HG03571 (cell line): ENCODE results near the gene SHROOM4.

ENCODE experiments used
- ATAC-seq: cut with Tn5 transposase; IDR thresholded peaks from one replicate; pipeline ENCODE4 v1.9.1; 2021; ENCODE audit not compliant: unreplicated experiment

Gene SHROOM4

DNA sequence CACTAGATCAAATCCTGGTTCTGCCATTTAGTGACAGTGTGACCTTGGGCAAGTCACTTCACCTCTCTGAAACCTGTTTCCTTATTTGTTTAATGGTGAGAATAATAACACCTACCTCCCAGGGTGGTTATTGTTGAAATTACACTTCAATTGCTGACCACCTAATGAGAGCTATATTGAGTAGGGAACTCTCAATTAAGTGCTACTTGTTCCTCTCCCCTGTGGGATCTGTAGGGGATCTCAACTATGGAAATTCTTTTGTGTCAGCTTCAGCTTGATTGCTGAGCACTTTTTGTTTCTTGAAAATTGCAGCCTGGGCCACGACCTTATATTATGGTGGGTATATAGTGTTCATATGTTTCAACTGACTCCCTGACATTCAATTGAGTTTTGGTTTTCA is 102.1 kb downstream of the SHROOM4 start:
- no peak for ATAC-seq

DNA sequence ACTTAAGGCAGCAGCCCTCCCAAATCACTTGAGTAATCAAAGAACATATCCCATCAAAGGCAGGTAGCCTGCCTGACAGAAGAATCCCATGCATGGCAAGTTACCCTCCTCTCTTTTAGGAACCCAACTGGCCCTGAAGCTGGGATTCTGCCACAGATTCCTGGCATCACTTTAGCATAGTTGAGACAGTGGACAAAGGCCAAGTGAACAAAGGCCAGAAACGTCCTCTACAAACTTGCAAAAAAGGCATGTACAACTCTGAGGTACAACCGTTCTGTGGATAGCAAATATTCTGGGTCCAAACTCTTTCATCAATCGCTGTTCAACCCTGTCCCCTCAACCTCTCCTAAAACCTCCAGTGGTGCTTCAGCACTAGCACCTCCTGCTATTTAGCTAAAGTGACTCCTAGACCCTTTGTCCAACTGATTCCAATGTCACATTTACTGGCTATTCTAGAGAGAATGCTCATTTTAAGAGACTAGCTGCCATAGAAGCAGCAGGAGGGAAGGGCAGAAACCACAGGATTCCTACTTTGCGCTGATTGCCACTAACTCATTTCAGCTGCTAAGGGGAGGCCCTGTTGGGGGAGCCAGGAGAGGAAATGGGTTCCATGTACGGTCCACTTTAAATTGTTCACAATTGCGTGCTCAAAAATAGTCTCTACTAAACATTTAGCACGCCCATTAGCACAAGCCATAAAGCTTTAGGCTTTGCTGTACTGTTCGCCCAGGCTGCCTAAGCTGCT is 105.9 kb downstream of the SHROOM4 start:
- ATAC-seq = no peak

DNA sequence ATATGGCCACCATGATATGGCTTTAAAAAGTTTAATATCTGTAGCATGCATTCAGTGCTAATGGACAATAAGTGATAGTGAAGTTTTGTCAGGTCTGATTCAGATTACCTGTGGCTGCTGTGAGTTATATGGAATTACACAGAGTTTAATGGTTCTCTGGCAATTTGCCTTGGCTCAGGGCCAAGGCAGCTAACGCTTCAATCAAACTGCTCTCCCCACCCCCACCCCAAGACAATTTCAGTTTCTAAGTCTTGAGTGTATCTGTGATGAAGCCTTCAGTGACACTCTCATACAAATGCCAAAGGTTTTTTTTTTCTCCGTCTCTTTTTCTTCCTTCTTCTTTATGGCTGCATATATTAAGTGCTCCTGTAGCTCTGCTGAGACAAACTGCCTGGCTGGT is 106.6 kb downstream of the SHROOM4 start:
- no peak for ATAC-seq

DNA sequence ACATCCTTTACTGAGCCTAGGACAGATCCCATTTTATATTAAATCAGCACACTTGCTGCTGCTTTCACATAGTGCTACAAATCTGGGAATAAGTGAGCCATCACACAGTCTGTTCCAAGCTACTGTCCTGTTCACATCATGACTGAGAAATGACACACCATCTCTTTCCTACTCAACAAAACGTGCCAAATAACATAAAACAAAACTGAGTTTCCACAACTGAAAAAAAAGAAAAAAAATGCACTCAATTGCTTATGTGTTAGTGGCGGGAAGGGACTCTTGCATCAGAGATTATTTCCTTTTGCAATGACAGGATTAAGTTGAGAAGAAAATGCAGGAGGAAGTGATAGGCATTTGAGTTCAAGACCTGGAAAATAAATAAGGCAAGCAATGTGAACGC is 109.0 kb downstream of the SHROOM4 start:
- ATAC-seq = no peak

DNA sequence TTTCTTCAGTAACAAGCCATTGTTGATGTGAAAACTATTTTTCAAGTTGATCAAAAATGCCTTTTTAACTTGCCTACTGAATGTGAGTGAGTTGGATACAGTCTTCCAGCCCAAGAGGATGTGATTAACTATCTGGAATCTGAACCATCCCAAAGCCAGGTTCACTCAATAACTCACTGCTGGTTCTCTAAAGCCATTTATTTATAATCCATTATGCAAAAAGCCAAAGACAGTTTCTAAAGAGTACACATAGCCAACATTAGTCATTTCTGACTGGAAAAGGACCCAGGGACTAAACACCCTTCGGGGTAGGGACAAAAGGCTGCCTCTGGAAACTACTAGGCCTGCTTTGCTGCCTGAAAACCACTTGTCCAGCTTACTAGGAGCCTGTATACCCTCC is 109.6 kb downstream of the SHROOM4 start:
- no peak for ATAC-seq

DNA sequence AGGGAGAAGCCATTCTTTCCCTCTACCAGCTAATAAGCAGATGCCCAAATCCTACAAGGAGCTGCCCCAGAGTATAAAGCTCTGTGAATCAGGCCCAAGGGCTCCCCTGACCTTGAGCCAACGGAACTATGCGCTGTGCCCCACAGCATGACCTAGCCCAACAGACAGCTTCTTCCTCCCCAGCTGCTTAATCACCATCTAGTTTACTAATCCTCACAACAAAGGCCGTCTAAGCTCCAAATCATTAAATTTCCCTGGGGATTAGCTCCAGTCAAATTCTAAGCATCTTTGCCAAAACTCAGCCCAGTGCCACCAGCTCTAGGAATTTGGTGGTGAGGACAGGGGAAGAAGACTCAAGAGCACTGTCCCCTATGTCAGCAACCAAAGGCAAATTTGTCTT is 113.1 kb downstream of the SHROOM4 start:
- ATAC-seq = no peak

DNA sequence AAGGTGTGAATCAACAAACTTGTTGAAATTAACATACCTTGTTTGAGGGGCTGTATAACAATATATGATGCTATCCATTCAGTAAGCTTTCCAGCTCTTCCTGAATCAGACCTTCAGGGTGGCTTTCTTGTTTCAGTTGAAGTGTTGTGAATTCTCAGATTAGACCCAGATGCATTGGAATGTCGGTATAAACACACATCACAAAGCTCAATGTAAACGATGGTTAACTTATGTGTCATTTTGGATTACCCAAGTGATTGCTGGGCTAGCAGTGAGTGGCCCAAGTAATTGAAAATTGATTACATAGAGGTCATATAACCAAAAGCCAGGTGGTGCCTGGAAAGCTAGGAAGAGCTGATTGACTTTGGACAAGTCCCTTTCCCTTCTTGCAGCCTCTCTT is 115.0 kb downstream of the SHROOM4 start:
- no peak for ATAC-seq

DNA sequence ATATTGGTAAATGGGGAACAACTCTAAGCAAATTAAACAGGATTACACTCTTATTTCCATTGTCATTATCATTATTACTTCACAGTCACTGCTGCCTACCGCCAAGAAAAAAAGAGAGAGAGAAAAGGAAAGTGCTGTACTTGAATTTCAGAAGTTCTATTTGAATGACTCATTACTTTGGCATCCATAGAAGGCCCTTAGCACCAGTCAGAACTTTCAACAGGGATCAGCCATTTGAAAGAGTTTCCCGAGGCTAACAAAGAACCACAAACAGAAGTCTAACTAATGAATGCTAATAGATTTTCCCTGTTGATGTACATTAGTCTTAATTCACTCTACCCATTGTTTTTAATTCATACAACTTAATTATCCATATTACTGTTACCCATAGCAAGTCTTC is 116.3 kb downstream of the SHROOM4 start:
- ATAC-seq = no peak

DNA sequence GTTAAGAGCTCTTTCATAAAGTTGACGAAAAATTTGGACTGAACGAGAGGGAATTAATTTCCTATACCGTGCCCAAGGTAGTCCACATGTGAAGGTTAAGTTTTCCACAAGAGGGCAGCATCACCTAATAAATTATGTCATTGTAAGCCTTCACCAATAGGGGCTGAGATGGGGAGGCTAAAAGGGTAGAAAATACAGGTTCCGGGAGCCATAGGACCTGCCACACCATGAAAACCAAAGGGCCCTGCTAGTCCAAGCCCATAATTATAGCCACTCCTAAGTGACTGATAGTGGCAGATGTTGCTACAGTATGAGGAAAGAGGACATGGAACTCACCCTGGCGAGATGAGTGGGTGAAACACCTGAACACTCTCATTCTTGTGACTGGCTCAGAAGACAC is 122.2 kb downstream of the SHROOM4 start:
- peak; percentile 62 for ATAC-seq

DNA sequence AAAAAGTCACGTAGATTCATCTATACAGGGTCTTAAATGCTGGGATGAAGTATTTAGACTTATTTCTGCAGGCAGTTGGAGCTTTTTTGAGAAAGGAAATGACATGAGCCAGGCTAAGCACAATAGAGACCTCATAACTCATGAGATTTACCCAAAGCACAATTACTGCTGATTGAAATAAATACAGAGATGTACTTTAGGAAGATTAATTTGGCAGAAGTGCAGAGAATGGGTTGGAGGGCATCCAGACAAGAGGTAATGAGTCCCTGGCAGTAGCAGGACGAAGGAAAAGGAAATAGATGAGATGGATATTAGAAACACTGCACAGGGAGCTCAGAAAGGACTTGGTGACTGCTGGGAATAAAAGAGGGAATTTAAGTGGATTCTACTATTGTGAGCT is 129.1 kb downstream of the SHROOM4 start:
- ATAC-seq = no peak

DNA sequence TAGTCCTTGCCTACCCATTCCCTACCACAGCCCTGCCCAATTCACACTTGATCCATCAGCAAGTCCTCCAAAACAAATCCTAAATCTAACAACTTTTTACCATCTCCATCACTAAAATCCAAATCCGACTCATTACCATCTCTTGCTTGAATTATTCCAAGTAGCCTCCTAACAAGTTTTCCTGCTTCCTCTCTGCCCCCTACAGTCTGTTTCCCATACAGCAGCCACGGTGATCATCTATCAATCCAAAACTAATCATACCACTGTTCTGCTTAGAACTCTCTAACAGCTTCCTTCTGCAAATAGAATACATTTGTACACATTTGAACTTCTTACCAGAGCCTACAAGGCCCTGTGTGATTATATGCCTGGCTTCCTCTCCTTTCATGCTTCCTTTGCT is 133.0 kb downstream of the SHROOM4 start:
- no peak for ATAC-seq

DNA sequence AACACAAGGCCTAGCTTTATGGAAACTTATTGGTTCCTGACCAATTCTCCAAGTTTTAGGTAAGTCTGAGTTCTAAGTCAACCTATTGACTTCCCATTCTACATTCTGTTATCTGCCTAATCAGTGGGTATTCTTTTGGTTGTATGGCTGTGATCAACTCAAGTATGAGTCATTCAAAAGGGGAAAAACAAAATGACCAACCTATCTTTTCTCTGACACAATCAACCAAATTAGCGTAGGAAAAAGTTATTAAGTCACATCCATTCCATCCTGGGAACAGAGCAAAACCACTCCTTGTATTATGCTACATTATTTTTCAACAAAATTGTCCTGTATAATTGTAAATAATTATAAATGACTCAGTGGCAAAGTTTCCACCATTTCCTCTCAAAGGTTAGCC is 136.2 kb downstream of the SHROOM4 start:
- ATAC-seq = no peak

DNA sequence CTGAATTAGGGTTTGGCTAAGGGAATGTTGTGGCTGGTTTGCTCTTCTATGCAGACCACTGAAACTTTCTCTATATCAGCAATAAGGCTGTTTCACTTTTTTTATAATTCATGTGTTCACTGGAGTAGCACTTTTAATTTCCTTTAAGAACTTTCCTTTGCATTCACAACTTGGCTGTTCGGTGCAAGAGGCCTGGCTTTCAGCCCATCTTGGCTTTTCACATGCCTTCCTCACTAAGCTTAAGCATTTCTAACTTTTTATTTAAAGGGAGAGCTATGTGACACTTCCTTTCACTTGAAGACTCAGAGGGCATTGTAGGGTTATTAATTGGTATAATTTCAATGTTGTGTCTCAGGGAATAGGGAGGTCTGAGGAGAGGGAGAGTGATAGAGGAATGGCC is 142.3 kb downstream of the SHROOM4 start:
- no peak for ATAC-seq

DNA sequence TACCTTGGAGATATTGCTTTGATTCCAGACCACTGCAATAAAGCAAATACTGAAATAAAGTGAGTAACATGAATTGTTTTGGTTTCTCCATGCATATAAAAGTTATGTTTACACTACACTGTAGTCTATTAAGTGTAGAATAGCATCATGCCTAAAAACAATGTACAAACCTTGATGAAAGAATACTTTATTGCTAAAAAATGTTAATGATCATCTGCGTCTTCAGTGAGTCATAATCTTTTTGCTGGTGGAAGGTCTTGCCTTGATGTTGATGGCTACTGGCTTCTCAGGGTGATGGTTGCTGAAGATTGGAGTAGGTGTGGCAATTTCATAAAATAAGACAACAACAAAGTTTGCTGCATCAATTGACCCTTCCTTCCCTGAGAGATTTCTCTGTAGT is 145.1 kb downstream of the SHROOM4 start:
- no peak for ATAC-seq

DNA sequence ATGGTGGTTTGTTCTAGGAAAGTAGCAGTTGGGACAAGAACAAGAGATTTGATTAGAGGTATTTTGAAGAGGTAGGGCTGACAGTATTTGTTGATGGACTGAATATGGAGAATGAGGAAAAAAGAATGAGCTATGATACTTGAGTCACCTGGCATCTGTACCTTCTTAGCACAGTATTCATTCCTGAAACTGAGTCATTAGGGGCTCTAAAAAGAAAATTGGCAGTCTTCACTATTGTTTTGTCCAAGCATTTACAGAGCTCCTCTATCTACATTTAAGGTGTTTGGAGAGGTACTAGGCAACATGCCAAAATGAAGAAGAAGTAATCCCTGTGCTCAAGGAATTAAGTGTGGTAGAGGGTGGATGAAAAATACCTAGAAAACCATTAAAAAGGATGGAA is 165.8 kb downstream of the SHROOM4 start:
- ATAC-seq = no peak

DNA sequence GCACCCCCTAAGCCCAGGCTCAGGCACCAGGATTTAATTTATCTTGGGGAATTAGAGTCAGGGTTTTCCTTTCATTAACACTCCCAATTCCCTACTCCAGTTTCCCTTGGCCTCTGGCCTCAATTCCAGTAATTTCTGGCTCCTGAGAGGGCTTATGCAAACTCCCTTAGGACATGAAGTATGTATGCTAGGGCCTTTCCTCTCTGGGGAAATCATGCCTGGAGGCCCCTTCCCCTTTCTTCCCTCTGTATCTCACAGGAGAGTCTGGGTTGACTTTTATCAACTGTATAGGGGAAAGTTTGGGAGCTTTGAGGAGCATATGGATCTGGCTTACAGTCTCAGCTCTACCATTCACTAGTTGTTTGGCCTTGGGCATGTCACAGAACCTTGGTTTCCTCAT is 169.5 kb downstream of the SHROOM4 start:
- no peak for ATAC-seq

DNA sequence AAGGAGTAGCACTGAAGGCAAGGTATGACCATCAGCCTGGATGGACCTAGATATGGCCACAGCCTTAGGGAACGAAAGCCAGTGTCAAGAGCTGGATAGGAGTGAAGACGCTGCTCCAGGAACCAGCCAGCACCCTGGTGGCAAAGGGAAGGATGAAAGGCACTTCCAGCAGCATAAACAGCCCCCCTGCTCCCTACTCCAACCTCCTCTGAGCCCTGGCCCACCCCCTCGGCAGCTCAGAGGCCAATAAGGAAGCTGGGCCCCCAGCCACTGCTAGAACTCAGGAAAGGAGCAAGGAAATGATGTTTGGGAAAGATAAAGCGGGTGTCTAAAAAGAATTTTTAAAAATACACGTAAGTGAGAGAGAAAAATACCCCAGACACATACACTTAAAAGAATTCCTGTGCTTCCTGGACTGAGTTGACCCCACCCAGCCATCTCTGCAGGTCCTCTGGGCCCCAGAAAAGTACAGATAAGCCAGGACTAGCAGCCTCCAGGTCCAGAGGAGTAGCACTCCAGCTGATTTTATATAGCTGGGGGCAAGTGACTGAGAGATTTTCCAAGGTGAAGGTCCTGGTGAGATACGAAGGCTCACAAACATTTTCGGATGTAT is 170.4 kb downstream of the SHROOM4 start:
- no peak for ATAC-seq

DNA sequence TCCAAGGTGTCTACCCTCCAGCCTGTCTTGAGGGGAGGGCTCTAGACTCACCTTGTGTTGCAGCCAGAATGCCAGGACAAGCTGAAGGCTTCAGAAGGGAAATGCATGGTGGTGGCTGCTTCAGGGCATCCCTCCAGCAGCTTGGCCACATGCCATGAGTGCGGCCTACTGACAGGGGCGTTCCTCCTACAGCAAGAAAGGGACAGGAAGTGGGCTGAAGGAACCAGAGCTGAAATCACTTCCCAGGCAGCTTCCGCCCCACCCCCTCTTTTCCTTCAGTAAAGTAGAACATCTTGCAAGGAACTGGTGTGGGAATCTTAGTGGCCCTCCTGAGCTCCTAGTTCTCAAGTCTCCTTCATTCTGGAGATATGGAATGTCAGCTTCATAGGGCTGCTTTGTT is 175.9 kb downstream of the SHROOM4 start:
- no peak for ATAC-seq

DNA sequence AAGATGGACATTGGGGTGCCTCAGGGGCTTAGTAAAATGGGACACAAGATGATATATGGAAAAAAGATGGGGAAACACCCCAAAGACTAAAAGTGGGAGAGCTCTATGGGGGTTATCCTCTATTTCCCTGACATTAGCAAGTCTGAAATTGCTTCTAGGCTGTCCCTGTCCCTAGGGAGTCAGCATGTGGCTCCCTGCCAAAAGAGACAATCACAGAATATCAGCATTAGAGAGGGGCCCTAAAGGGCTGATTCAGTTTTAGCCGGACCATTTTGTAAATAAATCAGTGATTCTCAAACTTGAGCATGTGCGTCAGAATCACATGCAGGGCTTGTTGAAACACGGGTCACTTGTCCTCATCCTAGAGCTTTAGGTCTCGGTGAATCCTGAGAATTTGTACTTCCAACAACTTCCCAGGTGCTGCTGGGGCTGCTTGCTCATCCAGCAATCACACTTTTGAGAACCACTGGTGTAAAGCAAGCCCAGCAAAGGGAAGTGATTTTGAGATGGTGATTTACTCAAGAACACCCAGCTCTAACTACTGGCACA is 178.1 kb downstream of the SHROOM4 start:
- no peak for ATAC-seq

DNA sequence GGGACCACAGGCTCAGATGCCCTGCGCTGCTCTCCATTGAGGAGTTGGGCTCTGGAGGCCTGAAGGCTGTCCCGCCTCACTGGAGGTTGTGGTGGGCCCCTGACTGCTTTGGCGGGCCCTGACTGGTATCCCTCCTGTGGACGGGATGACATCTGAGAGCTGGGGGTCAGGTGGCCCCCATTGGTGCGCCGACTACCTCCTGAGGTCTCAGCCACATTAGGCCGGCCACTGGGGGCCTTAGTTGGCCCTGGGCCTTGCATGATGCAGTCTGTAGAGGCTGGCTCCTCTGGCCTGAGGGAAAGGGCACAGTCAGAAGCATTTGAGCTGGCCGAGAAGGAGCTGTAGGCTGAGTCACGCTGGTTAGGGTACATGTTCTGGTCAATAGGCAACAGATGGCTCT is 178.8 kb downstream of the SHROOM4 start:
- ATAC-seq = no peak

DNA sequence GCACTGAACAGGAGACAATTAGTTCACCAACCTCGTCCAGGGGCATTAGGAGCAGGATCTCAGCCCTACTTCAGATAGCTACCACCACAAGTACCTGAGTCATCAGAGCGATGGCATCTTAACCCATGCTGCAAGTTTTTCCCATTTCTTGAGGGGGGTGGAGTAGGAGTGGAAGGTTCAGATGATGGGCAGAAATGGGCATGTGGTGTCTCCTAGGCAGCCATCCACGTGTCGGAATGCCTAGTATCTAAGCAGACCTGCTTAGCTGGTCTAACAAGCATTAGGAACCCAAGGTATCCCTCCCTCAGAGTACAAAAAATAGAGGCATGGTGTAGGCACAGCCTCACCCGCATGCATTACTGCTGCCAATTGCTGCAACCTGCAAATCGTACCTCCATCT is 184.2 kb downstream of the SHROOM4 start:
- ATAC-seq = no peak

DNA sequence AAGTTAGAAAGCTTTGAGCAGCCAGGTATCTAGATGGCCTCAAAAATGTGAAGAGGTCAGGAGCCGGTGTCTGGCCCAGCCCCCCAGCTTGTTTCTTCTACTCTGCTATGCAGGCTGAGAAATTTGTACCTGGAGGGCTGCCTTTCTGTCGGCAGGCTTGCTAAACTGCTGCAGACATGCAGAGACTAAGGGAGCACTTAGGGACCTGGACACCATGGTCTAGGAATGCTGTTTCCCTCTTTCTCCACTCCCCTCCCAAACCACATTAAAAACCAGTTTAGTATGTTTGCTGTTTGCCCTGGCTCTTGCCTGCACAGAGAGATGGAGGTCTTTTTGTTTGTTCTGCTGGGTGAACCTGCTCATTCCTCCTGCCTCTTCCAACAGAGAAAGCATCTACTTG is 186.3 kb downstream of the SHROOM4 start:
- no peak for ATAC-seq

DNA sequence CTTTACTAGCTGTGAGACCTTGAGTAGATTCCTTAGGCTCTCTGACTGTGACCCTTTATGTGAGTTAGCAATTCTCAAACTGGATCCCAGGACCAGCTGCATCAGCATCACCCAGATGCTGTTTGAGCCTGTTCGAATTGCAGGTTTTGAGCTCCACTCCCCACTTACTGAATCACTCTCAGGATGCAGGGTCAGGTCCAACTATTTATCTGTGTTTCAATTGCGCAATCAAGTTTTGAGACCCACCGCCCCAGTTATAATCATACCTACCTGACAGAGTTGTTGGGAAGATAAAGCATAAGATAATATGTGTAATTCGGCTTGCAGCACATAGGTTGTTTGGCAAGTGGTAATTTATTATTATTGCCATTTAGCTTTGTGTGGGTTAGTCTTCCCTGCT is 187.6 kb downstream of the SHROOM4 start:
- ATAC-seq = no peak
